SW480 (cell line): Measurements from ENCODE around the gene BANP.
"Not testable (repeated sequence)": the region's sequence is repeated elsewhere in the genome, so short reads cannot be mapped to it uniquely, and the experiment has no call there.

Experiments used
- DNase-seq: peaks from one replicate; pipeline ENCODE4 v3.0.0-alpha.2; 2016; ENCODE audit warnings: low spot score

The BANP gene

GRCh38 chr16:88067530-88068411 is 116.5 kb downstream of the BANP start:
- DNase-seq, result no peak

GRCh38 chr16:88068476-88069396 is 117.5 kb downstream of the BANP start:
- no peak for DNase-seq

DNA sequence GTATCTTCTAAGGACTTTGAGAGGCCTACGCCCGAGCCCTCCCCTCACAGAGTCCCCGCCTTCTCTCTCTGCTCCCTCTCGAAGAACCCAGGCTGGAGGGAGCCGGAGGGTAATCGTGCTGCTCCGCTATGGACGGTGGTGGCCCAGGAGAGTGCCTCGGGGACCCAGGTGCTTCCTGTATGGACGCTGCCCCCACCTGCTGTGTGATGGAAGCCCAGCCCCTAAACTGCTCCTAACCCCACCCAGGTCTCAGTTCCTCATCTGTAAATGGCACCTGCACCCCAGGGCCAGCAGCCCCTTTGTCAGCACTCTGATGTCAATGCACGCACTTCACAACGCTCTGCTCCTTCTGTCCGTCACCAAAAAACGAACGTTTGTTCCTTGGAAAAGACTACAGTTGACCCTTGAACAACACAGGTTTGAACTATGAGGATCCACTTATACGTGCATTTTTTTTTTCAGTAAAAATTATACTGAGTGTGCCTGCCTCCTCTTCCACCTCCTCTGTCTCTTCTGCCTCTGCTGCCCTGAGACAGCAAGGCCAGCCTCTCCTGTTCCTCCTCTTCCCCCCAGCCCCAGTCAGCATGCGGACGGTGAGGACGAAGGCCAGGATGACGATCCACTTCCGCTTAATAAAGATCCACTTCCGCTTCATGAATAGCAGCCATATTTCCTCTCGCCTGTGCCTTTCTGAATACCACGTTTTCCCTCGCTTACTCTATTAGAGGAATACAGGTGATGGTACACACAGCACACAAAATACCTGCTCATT is 118.3 kb downstream of the BANP start:
- DNase-seq, result no peak

DNA sequence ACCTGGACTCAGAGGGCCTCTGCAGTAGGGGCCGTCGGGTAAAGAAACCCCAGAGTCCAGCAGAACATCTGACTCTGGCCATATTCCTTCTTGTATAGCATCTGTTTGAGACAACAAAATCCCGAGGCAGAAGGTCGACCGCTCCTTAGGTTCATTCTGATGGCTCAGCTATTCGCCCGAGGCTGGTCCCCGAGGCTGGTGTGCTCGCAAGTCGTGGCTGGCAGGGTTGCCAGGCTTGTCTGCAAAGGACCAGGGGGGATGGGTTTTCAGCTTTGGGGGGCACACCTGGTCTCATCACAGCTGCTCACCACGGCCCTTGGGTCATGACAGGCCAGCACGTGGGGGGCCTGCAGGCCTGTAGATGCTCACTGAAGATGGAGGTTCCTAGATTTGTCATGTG is 119.1 kb downstream of the BANP start:
- DNase-seq, result no peak

DNA sequence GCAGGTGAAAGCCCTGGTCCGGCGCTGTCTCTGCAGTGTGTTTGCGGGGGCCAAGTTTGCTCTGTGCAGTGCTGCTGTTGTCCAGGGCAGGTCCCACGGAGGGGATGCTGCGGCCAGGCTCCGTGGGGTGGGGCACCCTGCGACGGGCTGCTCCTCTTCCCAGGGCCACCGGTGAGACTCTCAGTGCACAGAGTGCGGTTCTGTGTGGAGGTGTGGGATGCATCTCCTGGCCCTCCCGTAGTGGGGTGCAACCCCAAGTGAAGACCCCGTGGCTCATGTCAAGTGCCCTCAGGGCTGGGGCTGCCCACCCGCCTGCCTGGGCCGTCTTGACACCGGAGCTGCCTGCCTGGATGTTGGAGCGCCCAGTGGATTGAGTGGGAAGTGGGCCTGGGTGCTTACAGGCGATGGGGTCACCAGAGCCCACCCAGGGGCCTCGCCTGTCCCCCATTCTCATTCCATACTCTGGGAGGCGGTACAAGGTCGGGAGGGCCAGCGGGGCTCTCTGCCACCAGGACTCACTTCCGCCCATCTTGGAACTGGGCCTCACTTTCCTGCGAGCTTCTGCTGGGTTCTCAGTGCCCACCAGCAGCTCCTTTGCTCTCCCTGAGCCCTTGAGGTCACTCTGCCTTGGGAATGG is 119.9 kb downstream of the BANP start:
- DNase-seq, result no peak

GRCh38 chr16:88071908-88072307 is 120.7 kb downstream of the BANP start:
- no peak for DNase-seq

- DNase-seq, result no peak
Observed at GRCh38 chr16:88072571-88073001, 121.4 kb downstream of the BANP start.

GRCh38 chr16:88073201-88073721 is 122.0 kb downstream of the BANP start:
- DNase-seq, result no peak

DNA sequence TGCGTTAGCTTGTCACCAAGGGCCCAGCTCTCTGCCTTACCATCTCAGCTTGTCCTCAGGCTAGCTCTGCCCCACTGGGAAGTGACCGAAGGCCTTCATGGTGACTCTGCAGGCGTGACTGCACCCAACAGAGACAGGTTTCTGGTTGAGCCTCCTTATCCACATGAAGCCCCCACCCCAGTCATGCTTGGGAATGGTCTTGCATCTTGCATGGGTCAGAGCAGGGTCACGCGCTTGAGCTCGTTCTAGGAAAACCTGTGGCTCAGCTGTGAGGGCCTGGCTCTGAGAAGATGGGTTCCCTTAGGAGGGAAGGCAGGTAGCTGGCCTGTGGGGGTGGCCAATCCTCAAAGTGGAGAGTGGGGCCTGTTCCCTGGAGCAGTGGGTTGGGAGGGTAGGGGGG is 122.8 kb downstream of the BANP start:
- DNase-seq, result no peak

DNA sequence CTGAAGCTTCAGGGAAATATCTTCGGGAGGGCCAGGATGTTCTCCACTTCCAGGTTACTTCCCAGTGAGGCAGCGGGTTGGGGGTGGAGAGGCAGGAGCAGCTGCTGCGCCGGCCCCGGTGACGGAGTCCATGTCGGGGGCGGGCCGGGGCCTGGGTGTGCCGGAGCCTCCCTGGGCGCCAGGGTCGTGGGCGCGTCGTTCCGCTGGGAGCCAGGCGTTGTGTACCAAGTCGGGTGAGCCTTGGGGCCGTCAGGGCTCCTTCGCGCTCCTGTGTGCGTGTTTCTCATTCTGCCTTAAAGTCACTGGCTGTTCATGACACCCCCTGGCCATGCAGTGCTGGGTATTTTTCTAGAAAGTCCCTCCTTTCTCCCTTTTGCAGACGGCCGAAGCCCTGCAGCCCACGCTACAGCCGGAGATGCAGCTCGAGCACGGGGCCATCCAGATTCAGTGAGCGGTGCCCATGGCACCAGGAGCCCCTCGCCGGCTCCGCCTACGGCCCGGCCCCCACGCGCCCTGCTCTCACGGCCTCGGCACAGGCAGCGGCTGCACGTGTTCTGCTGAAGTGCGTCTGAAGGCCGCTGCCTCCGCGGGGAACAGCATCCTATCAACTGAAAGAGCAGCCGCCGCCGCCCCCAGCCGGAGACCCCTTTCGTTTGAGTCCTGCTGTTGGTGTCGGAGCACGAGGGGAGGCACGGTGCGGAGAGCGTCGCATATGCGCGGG is 125.1 kb downstream of the BANP start:
- DNase-seq, result no peak

GRCh38 chr16:88076932-88077320 is 125.7 kb downstream of the BANP start:
- DNase-seq, result not testable (repeated sequence)

DNA sequence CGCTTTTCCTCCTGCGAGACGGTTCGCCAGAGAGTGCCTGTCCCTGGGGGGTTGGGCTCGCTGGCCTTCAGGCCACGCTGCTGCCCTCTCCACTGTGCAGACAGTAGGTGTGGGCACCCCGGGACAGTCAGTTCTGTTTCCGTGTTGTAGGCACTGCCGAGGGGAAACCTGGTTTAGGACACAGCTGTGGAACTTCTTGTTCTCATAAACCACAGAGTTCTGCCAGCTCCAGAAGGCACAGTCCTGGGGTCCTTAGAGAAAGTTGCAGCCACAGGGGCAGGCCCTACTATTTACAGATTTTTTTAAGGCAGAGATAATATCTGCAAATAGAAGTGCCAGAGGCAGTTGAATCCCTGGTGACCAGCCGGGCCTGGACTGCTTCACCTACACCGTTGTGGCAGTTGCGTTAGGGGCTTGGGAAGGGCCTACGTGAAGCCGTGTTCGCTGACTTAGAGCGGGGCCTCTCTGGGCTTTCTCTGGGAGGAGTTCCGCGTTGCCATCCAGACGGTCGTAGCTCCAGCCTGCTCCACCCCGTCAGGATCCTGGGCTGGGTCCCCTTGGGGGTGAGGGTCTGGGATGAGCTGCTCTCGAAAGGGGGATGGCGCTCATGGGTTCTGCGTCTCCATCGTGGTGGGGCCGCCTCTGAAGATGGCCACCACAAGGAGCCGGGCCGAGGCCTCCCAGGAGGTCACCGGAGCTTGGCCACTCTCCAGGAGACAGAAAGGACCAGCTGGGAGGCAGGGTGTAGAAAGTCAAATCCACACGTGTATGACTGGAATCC is 126.3 kb downstream of the BANP start:
- DNase-seq, result no peak

DNA sequence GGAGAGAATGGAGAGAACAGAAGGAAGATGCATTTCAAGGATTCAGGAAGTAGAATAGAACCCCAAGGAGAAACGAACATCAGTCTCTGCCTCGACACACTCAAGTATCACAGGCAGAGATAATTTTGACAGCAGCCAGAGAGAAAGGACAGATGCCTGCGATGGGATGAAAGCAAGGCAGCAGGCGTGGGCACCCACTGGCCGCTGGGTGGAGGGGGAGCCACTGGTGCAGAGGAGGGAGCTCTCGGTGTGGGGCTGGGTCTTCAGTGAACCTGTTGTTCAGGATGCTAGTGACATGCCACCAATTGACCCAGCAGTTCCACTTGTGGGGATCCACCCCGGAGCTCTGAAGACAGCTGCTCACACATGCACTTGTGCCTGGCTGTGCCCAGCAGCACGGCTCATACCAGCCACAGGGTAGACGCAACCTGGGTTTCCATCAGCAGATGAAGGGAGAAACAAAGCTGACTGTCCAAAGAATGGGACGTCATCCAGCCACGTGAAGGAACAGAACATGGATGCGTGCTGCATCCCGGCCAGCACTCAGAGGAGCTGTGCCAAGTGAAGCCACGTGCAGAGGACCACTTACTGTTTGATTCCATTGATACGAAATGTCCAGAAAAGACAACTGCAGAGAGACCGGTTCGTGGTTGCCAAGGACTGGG is 127.0 kb downstream of the BANP start:
- DNase-seq, result no peak

DNA sequence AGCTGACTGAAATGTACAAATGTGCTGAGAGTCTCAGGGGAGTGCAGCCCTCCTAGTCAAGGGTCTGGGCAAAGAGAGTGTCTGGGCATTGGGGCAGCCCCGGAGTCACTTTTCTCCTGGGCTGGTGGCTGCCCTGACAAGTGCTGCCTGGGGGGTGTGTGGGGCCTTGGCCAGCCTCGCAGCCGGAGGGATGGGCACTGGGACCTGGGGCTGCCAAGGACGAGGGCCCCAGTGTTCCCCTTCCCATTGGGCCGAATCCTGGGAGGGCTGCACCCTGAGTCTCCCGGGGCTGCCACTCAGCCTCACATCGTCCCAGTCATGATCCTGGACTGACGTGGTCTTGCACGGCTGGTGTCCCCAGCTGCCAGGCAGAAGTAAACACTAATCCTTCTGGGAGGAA is 132.3 kb downstream of the BANP start:
- no peak for DNase-seq

GRCh38 chr16:88084881-88085280 is 133.6 kb downstream of the BANP start:
- DNase-seq, result no peak

GRCh38 chr16:88086571-88087516 is 135.6 kb downstream of the BANP start:
- DNase-seq, result peak; percentile 5

GRCh38 chr16:88087517-88087877 is 136.3 kb downstream of the BANP start:
- no peak for DNase-seq

DNA sequence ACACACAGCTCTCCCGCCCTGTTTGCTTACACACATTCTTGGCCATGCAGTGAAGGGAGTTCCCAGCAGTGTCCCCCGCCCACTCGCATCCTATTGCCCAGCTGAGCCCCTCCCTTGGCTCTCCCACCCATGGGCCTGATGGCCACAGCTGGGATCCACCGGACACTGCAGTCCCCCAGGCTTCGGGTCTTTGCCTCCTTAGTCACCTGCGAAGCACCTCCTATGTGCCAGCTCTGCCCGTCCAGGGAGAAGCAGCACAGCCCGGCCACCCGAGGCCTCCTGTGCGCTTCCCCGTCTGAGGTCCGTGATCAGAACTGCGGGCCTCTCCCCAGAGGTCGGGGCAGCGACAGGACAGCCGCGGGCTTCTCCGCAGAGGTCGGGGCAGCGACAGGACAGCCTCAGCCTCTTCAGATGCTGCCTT is 136.9 kb downstream of the BANP start:
- DNase-seq, result no peak
